HG03571 (cell line): ENCODE measurements around the gene PLEKHA7.
"Not testable (repeated sequence)": the region's sequence is repeated elsewhere in the genome, so short reads cannot be mapped to it uniquely, and the experiment has no call there.

Experiments used
- ATAC-seq: cut with Tn5 transposase; IDR thresholded peaks from one replicate; pipeline ENCODE4 v1.9.1; 2021; ENCODE audit not compliant: unreplicated experiment

The PLEKHA7 gene

DNA sequence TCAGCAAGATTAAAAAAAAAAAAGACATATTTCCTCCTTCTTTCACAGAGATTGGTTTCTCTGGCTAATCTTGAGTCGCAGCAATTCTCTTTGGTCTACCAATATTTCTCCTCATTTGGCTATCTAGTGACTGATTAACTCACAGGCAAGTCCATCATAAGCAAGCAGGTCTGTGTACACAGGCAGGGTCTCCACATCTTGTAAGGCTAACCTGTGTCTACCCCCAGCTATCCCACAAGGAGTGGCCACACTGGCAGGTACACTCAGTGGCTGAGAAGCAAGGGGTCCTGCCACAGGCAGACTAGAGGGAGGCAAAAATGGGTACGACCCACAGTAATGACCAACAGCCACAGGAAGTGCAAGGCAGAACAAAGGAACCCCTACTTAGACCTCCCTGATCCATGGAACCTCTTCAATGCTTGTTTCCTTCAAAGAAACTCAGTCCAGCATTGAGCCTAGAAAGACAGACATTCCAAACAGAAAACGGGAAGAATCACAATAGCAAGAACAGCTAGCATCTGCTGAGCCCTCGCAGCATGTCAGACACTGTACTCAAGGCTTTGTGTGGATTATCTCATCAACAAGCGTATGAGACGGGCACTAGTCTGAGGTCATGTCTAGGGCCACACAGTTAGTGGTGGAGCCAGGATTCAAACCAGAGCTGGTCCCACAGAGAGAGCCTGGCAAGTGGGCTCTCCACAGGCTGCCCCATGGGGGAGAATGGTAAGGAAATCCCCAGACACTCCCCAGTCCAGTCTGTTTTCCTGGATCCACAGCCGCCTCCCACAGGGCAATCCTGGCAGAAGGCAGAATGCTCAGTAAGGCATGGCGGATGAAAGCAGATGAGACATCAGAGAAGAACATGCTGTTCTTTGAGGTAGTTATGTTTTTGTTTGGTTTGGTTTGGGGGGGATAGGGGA is 34.3 kb downstream of the PLEKHA7 start:
- ATAC-seq, result no peak

DNA sequence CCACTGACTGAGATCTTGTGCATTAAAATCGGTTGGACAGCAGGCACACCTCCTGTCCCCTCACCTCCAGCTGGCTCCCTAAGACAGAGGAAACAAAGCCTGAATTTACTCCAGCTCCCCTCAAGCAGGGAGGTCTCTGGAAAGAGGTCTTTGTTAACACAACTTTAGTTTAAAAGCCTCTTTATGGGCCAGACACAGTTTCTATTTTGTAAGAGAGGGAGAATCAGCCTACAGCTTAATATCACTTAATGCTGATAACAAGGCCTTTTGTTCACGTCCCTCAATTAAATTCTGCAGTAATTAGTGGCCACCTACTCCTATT is 36.3 kb downstream of the PLEKHA7 start:
- no peak for ATAC-seq

DNA sequence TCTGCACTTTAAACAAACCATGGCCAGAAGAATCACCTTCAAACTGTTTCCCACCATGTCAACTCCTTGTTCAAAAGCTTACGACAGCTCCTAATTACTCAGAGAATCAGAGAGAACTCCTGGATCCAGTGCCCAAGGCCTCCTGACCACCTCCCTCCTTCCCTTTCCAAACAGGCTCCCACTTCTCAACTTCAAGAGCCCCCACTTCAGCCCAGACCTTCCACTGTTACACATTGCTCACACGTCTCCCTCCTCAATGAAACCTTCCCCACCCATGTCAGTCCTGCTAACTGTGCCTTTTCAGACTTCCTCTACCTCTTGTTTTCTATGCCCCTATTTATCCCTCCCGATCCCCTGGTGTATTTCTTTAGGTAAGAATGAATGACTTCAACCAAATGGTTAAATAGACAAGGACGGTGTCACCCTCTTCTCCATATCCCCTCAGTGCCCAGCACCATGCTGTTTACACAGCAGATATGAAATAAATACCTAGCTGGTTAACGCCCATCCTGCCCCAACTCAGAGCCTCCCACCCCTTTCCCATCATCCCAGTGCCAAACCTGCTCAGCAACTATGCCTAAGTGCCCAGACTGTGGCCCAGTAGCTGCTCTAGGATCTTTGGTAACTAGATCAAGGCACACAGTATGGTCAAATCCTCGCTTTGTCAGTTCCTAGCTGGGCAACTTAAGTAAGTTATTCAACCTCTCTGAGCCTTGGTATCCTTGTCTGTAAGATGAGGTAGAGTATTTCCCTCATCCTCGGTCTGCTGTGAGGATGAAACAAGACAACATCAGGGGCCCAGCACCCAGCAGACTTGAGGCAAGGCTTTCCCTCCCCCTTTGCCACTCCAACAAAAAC is 36.8 kb downstream of the PLEKHA7 start:
- no peak for ATAC-seq

DNA sequence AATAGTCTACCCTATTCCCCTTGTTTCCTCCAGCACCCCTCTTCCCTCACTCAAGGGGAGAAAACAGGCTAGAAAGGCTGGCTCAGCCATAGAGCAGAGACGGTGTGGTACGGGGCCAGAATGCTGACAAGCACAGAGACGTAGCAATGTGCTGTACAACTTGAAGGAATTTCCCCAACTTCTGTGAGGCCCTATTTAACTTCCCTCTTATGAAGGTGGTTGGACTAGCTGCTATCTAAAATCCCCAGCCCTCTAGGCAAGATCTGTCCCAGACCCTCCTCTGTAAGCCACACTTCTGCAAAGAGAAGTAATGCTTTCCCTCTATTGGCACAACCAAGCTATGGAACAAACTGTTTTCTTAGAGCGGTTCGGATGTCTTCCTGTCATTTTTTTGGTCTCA is 37.8 kb downstream of the PLEKHA7 start:
- ATAC-seq, result no peak

DNA sequence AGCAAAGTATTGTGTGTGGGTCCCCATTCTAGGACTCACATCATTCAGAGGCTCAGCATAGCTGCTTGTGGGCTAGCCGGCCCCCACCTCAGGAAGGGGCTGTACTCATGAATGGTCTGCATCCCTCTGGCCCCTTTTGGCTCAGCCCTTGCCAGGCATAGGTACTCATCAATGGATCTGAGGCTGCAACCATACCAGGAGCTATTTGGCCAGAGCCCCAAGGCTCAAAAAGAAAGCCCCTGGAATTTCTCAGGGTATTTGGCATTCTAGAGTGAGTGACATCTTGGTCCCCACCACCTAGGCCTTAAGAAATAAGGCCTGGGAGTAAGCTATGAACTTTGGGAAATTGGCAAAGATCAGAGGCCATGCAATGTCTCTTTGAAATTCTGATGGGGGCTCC is 38.3 kb downstream of the PLEKHA7 start:
- no peak for ATAC-seq

DNA sequence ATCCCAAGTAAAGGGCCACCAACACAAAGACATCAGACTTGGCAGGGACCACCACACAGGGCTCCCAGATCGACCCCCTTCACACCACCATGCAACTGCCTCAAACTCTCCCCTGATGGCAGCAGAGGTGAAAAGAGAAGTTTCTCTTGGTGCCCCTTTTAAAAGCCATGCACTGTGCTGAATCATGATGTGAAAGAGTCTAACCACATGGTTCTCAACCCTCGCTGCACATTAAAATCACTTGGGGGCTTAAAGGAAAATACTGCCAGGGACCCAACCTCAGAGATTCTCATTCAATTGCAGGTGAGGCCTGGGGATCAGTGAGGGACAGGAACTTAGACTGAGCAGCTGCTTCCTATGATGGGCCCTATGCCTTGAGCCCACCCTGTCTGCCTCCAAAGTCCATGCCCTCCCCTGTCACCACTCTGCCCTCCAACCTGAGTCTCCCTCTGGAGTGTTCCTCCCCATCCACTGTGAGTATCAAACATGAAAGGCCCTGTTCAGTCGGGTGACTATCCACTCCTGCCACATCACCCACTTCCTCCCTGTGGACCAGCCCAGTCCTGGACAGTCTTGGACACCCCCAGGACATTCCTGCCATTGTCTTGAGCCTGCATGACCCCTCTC is 40.8 kb downstream of the PLEKHA7 start:
- no peak for ATAC-seq

DNA sequence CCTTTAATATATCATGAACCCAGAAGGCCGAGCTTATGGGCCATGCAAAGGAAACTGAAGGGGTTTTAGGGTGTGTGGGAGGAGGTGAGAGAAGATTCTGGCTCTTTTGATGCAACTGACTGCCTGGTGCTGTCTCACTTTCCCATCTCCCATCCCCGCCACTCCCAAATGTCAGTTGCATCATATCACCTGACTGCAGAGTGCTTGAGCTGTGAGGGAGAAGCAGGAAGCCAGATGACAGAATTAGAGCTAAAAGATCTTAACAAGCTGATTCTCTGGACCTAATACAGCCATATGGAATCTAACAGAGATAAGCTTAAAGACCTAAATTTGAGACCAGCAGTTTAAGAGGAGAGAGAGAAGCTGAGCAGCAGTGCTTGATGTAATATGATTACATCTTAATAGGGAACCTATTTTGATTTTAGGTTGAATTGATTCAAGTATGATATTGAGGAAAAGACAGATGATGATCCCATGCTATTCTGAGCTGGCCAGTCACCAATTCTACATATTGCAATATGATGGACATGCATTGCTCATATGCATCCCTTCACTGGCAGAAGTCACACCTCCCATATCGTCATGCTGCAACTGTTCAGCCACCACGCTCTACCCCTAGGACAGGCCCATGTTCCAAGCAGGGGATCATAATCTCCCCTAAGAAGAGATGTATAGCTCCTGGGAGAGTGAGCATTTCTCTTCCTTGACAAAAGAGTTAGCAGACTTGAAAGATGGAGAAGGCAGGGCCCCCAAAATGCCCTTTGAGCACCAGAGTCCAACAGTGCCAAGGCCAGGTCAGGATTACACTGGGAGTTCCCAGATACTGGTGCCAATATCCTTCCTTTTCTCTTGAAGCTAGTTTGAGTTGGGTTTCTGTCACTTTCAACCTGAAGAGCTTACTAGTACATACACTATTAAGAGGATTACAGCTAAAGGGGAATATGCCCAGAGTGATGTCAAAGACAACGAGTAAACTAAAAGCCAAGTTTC is 44.9 kb downstream of the PLEKHA7 start:
- ATAC-seq, result no peak

DNA sequence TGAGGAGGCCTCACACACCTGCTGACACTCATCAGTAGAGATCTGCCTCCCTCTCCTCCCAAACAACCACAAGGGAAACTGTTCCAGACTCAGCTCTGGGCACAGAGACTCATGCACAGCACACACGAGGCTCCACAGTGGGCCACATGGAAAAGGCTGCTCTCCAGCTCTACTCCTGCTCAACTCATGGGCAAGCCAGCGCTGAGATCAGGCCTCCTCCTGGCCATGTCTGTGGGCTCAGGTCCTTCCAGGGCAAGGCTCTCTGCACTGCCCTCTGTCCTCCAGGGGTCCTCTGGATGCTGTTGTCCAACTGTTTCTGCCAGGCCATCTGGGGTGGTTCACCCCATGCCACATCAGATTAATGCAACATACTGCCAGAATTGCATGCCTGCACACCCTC is 46.0 kb downstream of the PLEKHA7 start:
- no peak for ATAC-seq

DNA sequence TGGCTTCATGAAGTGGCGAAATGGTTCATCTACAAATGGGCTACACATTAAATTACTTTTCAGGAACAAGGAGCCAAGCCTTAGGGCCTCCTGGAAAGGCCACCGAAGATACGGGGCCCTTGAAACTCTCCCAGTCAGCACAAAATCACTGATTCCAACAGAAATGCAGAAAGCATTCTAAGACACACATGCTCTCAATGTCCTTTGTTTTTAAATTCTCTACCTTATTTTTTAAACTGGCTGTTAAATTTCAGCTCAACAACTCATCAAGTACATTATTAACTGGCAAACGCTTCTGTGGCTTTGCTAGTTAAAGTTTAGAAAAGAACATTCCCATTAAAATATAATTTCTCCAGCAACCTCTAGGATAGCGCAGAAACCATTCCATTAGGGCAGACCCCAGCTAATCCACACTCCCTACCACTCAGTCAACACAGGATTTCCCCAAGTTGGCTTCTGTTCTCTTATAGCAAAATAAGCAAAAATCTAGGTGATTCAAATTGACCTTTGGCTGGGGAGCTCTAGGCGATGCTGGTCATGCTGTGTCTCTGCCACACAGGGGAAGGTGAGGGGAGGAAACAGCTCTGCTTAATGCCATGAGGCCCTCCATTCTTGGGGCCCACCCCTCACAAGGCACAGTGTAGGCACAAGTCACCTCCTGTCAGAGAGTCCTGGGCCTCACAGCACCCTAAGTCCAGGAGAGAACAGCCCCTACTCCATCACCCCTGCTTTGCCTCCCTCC is 47.1 kb downstream of the PLEKHA7 start:
- ATAC-seq, result no peak

DNA sequence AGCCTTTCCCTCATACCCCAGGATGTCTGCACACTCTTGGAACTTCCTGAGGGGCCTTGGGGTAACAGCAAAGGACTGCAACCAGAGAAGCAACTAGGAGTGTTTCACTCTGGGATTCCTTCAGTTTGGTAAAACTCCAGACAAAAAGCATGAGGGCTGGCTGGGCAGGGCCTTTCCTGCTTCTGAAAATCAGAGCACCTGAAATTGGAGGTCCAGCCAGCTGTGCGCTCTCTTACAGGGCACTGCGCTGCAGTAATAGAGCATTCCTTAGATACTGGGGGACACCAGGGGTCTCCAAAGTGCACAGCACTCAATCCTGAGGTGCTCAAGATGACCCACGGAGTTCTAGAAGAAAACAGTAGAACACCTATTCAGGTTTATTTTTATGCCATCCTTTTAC is 49.7 kb downstream of the PLEKHA7 start:
- ATAC-seq, result no peak

DNA sequence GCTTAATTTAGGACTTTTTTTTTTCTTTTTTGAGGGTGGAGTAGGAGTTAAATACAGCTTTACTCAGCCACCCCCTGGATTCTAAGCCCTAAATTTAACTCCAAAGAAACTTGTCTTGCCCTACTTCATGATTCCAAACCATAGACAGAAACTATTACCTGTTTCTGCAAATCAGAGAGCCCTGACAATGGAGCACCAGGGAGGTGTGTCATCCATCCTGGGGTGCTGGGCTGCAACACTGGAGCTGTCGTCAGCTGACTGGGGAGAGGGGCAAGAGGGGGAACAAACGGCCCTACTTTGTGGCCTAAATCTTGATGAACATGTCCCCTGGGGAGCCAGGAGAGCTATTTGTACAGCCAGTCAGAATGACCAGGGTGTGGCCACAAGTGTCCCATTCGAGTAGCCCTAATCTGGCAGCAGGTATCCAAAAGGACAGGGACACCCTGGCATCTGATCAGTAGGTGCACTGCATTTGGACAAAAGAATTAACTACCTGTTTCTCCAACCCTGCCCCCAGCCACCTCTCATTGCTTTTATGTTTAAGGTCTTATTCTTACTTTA is 50.8 kb downstream of the PLEKHA7 start:
- no peak for ATAC-seq

DNA sequence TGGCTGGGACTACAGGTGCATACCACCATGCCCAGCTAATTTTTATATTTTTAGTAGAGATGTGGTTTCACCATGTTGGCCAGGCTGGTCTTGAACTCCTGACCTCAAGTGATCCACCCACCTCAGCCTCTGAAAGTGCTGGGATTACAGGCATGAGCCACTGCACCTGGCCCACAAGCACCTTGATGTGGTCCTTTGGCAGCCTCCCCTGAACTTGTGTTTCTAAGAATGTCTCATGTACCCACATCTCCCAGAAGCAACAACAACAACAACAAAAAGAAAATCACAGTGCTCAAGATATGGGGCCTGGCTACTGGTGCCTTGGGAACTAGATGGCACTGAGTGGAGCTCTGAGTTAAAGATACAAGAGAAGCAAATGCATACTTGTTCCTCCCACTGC is 51.6 kb downstream of the PLEKHA7 start:
- ATAC-seq, result not testable (repeated sequence)

DNA sequence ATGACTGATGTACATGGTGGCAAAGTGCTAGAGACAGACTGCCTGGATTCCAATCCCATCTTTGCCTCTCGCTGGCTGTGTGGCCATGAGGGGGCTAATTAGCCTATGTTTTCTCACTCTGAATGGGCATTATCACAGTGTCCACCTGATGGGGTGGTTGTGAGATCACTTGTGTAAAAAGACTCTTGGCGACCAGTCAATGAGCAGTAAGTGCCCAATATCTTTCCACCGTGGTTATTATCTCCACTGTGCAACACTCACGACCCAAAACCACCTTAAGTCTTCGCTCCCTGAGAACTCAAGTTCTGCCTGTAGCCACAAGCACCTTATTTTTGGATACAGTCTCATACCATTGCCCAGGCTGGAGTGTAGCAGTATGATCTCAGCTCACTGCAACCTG is 52.1 kb downstream of the PLEKHA7 start:
- no peak for ATAC-seq

DNA sequence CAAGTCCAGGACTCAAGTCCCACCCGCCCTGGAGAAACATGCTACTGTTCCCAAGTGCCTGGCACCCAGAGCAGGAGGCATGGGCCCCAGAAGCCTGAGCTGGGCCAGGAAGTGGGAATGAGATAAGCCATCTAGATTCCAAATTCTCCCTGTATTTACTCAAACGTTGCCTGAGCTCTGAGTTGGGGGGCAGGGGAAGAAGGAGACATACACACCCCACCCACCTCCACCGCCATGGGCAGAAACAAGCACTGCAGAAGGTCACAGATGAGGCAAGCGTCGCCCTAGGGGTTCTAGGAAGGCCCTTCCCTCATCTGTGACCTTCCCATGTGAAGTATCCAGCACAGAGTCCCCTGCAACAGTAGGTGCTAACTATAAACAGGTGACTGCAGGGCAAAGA is 54.0 kb downstream of the PLEKHA7 start:
- no peak for ATAC-seq

DNA sequence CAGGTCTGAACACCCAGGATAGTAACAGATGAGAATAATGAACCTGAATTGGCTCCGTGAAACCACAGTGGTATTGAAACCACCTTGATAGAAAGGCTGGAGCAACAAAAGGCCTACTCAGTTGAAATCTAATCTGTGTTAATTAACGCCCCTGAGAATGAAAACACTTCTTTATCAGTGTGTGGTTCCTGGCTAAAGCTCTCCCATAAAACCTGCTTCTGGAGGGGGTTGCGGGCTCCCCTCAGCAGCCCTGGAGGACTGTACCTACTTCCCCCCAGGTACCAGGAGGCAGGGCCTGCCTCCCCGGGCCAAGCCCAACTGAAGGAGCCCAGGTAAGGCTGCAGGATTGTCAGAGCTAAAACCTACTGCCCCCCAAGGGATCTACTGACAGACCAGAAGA is 54.6 kb downstream of the PLEKHA7 start:
- ATAC-seq, result no peak

DNA sequence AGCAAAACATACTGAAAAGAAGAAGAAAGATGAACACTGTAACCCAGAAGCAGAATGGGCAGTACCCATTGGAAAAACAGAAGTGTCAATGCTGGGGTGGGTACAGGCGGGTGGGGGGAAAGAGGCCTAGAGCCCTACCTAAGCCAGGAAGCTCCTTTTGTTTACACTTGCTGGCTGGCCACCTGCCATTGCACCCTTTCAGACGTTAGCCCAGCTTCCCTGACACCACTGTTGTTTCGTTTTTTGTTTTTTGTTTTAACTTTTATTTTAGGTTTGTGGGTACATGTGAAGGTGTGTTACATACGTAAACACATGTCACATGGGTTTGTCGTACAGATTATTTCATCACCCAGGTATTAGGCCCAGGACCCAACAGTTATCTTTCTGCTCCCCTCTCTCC is 55.4 kb downstream of the PLEKHA7 start:
- ATAC-seq, result no peak

DNA sequence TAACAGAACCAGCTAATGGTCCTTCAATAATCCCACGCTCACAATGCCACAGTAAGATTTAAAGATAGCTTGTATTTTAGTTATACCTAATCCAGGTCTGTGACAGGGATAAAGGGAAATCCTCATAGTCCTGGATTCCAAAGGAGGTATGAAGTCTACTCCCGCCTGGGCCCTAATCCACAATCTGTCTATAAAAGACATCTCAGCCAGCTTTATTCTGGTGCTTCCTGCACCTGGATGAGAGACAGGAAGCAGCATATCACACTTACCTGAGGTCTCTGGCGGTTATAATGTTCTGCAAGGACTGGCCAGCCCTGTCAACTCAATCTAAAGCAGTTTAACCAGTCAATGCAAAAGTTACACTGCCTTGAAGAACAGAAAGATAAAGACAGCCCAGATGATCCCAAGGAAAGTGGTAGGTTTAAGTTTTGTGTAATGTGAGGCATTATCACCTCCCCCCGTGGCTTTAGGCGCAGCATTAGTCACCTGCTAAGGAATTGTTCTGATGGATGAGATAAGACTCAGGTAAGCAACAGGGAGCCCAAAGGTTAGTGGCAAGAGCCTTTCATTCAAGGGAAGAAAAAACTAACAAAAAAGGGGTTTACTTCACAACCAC is 57.6 kb downstream of the PLEKHA7 start:
- no peak for ATAC-seq

DNA sequence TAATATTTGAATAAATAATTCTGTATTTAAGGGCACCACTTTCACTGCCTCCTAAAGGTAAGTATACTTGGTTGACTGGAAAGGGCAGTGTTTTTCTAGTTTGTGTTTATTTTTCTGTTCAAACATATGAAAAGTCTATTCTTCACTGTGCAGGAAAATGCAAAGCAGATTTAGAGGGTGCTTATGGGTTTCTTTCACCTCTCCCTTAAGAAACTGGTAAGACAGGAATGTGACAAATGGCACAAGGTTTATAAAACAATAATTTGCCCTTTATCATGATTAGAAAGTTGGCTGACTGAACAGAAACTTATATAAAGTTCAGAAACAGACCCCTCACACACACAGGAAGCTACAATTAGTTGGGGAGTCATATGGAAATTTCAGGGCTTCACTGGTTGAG is 60.6 kb downstream of the PLEKHA7 start:
- no peak for ATAC-seq
